Measurements from ENCODE around the gene ADCY9. TPM values are rescaled to one million over a fixed set of nuclear protein-coding genes. Genes with fewer than 3 reads are reported as not detected.
A peak's percentile ranks its signal among the peaks of the same experiment; 100 is the strongest.

Gene ADCY9
- total RNA-seq, 4 donors from 2014 or later: 19.0 to 32.7 (median 29.6) TPM

GRCh38 chr16:4053301-4053845 lies 62.9 kb downstream of the ADCY9 start:
- Histone ChIP-seq H3K27ac (peak overlapping the region; percentile 24 to 87 (median 70)), H3K27me3 (no peaks in the 10 kb centered on the region), H3K36me3 (no peaks in the 10 kb centered on the region), H3K9me3 (no peaks in the 10 kb centered on the region), H3K4me1 (peaks cover 0 to 39% (median 12%) of the 10 kb centered on the region in 4 donors), H3K4me3 (peak overlapping the region in 2 of 4 donors; percentile 5 to 16)
- 10% methylated on average over 17 to 18 of the region's 18 CpGs for WGBS, 2 donors
- peak; percentile 65 to 82 for DNase-seq (ENCODE audit: low spot score in 2 of 2)
- TF ChIP-seq, protein P1, sequence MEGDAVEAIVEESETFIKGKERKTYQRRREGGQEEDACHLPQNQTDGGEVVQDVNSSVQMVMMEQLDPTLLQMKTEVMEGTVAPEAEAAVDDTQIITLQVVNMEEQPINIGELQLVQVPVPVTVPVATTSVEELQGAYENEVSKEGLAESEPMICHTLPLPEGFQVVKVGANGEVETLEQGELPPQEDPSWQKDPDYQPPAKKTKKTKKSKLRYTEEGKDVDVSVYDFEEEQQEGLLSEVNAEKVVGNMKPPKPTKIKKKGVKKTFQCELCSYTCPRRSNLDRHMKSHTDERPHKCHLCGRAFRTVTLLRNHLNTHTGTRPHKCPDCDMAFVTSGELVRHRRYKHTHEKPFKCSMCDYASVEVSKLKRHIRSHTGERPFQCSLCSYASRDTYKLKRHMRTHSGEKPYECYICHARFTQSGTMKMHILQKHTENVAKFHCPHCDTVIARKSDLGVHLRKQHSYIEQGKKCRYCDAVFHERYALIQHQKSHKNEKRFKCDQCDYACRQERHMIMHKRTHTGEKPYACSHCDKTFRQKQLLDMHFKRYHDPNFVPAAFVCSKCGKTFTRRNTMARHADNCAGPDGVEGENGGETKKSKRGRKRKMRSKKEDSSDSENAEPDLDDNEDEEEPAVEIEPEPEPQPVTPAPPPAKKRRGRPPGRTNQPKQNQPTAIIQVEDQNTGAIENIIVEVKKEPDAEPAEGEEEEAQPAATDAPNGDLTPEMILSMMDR (IDR thresholded peaks at IDR 0.05): no peak
- peak; percentile 51 to 57 for TF ChIP-seq EP300 (IDR thresholded peaks at IDR 0.05)

- TF ChIP-seq EP300 (IDR thresholded peaks at IDR 0.05): peak in 1 of 2 donors; percentile 75
- no peak for TF ChIP-seq POLR2A (IDR thresholded peaks at IDR 0.05)
- WGBS, 2 donors: 29 to 42% methylated on average over 20 of the region's 20 CpGs
- DNase-seq (ENCODE audit: low spot score in 2 of 2): peak; percentile 36 to 67
- Histone ChIP-seq H3K9me3 (no peaks in the 10 kb centered on the region), H3K4me3 (peak overlapping the region in 2 of 4 donors; percentile 5 to 16), H3K27ac (peak overlapping the region; percentile 24 to 87 (median 70)), H3K36me3 (no peaks in the 10 kb centered on the region), H3K4me1 (peaks cover 0 to 42% (median 12%) of the 10 kb centered on the region in 4 donors), H3K27me3 (no peaks in the 10 kb centered on the region)
Observed at GRCh38 chr16:4052801-4053293, 63.4 kb downstream of the ADCY9 start.

- Histone ChIP-seq H3K4me3 (no peak overlapping the region), H3K4me1 (peaks cover 0 to 47% (median 12%) of the 10 kb centered on the region in 4 donors), H3K9me3 (no peaks in the 10 kb centered on the region), H3K27me3 (no peaks in the 10 kb centered on the region), H3K36me3 (no peaks in the 10 kb centered on the region), H3K27ac (peak overlapping the region in 1 of 4 donors; percentile 87)
- no peak for DNase-seq (ENCODE audit: low spot score in 2 of 2)
- no peak for TF ChIP-seq EP300 (IDR thresholded peaks at IDR 0.05)
- TF ChIP-seq, protein P1 (IDR thresholded peaks at IDR 0.05): no peak
- TF ChIP-seq POLR2A (IDR thresholded peaks at IDR 0.05): no peak
- WGBS, 2 donors: 88 to 89% methylated on average over 14 of the region's 14 CpGs
Observed at GRCh38 chr16:4052096-4052495, 64.1 kb downstream of the ADCY9 start.

GRCh38 chr16:4051591-4051990 lies 64.7 kb downstream of the ADCY9 start:
- H3K4me1 ChIP-seq: peaks cover 0 to 47% (median 12%) of the 10 kb centered on the region in 4 donors
- TF ChIP-seq, protein P1 (IDR thresholded peaks at IDR 0.05): no peak
- TF ChIP-seq EP300 (IDR thresholded peaks at IDR 0.05): no peak
- TF ChIP-seq POLR2A (IDR thresholded peaks at IDR 0.05): no peak
- no peaks in the 10 kb centered on the region for H3K27me3 ChIP-seq
- peak overlapping the region in 1 of 4 donors; percentile 87 for H3K27ac ChIP-seq
- no peak for DNase-seq (ENCODE audit: low spot score in 2 of 2)
- no peaks in the 10 kb centered on the region for H3K36me3 ChIP-seq
- no peaks in the 10 kb centered on the region for H3K9me3 ChIP-seq
- no peak overlapping the region for H3K4me3 ChIP-seq
- WGBS, 2 donors: 96 to 97% methylated on average over 3 of the region's 3 CpGs

GRCh38 chr16:4049031-4049430 lies 67.2 kb downstream of the ADCY9 start:
- TF ChIP-seq, protein P1 (IDR thresholded peaks at IDR 0.05): no peak
- TF ChIP-seq POLR2A (IDR thresholded peaks at IDR 0.05): no peak
- no peak for TF ChIP-seq EP300 (IDR thresholded peaks at IDR 0.05)
- WGBS, 2 donors: 92 to 93% methylated on average over 8 of the region's 8 CpGs
- no peaks in the 10 kb centered on the region for H3K36me3 ChIP-seq
- no peak overlapping the region for H3K27ac ChIP-seq
- H3K4me3 ChIP-seq: no peak overlapping the region
- H3K4me1 ChIP-seq: peaks cover 0 to 47% (median 7%) of the 10 kb centered on the region in 4 donors
- no peaks in the 10 kb centered on the region for H3K9me3 ChIP-seq
- H3K27me3 ChIP-seq: no peaks in the 10 kb centered on the region
- no peak for DNase-seq (ENCODE audit: low spot score in 2 of 2)

Data from tibial nerve (tissue), 4 donors.